Activated CD4-positive, alpha-beta T cell treated with anti-CD3 and anti-CD28 coated beads for 36 hours (primary cell): ENCODE data around the gene ZRANB1. TPM values are rescaled to one million over a fixed set of nuclear protein-coding genes. Genes with fewer than 3 reads are reported as not detected.

ENCODE experiments used
- ATAC-seq: fragments of 200-7000 bp; cut with Tn5 transposase; one replicate; pipeline ENCODE4 v1.10.0; 2021; ENCODE audit warnings: mild to moderate bottlenecking, moderate library complexity
- CTCF ChIA-PET: fragments of 350-600 bp; sonication (Branson Sonifier 250); formaldehyde crosslinking; loops from one replicate; lab custom pipeline; 2021; ENCODE audit warnings: antibody characterized with exemption; lab: Charles Lee
- POLR2A ChIA-PET: fragments of 350-600 bp; sonication (Branson Sonifier 250); formaldehyde crosslinking; loops from one replicate; lab custom pipeline; 2021; ENCODE audit warnings: antibody characterized with exemption, inconsistent platforms; lab: Charles Lee
- DNase-seq: peaks from one replicate; pipeline ENCODE4 v3.0.0-alpha.2; 2020
- H3K27ac Mint-ChIP-seq: one replicate; pipeline ENCODE4 v1.8.0; 2021; ENCODE audit warnings: mixed read lengths
- H3K27me3 Mint-ChIP-seq: one replicate; pipeline ENCODE4 v1.8.0; 2021; ENCODE audit warnings: mixed read lengths
- H3K36me3 Mint-ChIP-seq: one replicate; pipeline ENCODE4 v1.8.0; 2021; ENCODE audit warnings: low read depth, mixed read lengths
- H3K4me1 Mint-ChIP-seq: one replicate; pipeline ENCODE4 v1.8.0; 2021; ENCODE audit warnings: mixed read lengths
- H3K4me3 Mint-ChIP-seq: one replicate; pipeline ENCODE4 v1.8.0; 2021; ENCODE audit warnings: mild to moderate bottlenecking, moderate library complexity, mixed read lengths
- H3K9me3 Mint-ChIP-seq: one replicate; pipeline ENCODE4 v1.8.0; 2021; ENCODE audit warnings: low read depth, mixed read lengths
- intact Hi-C, 2 experiments: fragments of 100-400 bp; cut with DNase I in 1 of 2; cut with micrococcal nuclease in 1 of 2; formaldehyde crosslinking; loops; one replicate each; pipeline versions ENCODE4 v1.14.2 to v1.15.1; 2022 to 2024; cut with DNase I, micrococcal nuclease
- total RNA-seq, 2 experiments: library from RNA; stranded (reverse); gene quantifications; one replicate each; pipeline ENCODE4 v1.2.3, GENCODE V29; 2021

Gene ZRANB1
- total RNA-seq, 2 experiments from 2014 or later: 8.4 to 10.4 TPM

- CTCF ChIA-PET: interaction anchor here (0.5 to 0.7 kb wide), 3 partner anchors 8 to 481 kb away, joined by 3 to 4 read pairs (median 4); no protein-coding TSS in a partner anchor
- H3K4me3 Mint-ChIP-seq: no peak overlapping the region
- H3K9me3 Mint-ChIP-seq: no peaks in the 10 kb centered on the region
- no peak for ATAC-seq
- DNase-seq: no peak
- intact Hi-C loops: no loop called here
- H3K27ac Mint-ChIP-seq: no peak overlapping the region
- no peaks in the 10 kb centered on the region for H3K27me3 Mint-ChIP-seq
- POLR2A ChIA-PET: no interaction called here
- no peaks in the 10 kb centered on the region for H3K4me1 Mint-ChIP-seq
- no peaks in the 10 kb centered on the region for H3K36me3 Mint-ChIP-seq
Measured at GRCh38 chr10:125008689-125009638, 67.0 kb downstream of the ZRANB1 start.

- H3K4me3 Mint-ChIP-seq: no peak overlapping the region
- CTCF ChIA-PET: interaction anchor here (0.6 kb wide), 1 partner anchor 10 kb away, joined by 3 read pairs; no protein-coding TSS in a partner anchor
- H3K27me3 Mint-ChIP-seq: no peaks in the 10 kb centered on the region
- no peak overlapping the region for H3K27ac Mint-ChIP-seq
- no peaks in the 10 kb centered on the region for H3K9me3 Mint-ChIP-seq
- DNase-seq (no peak), ATAC-seq (no peak)
- no peaks in the 10 kb centered on the region for H3K36me3 Mint-ChIP-seq
- intact Hi-C loops: no loop called here
- no peaks in the 10 kb centered on the region for H3K4me1 Mint-ChIP-seq
- POLR2A ChIA-PET: no interaction called here
Measured at GRCh38 chr10:125009661-125010161, 67.8 kb downstream of the ZRANB1 start.

GRCh38 chr10:125010362-125010761 is 68.4 kb downstream of the ZRANB1 start:
- Mint-ChIP-seq H3K4me3 (no peak overlapping the region), H3K36me3 (no peaks in the 10 kb centered on the region), H3K27ac (no peak overlapping the region), H3K9me3 (no peaks in the 10 kb centered on the region), H3K4me1 (no peaks in the 10 kb centered on the region), H3K27me3 (no peaks in the 10 kb centered on the region)
- intact Hi-C loops: no loop called here
- ChIA-PET POLR2A (no interaction called here), CTCF (no interaction called here)
- no peak for ATAC-seq
- no peak for DNase-seq

- no peak overlapping the region for H3K4me3 Mint-ChIP-seq
- CTCF ChIA-PET: no interaction called here
- ATAC-seq: no peak
- no peak overlapping the region for H3K27ac Mint-ChIP-seq
- no peaks in the 10 kb centered on the region for H3K9me3 Mint-ChIP-seq
- H3K27me3 Mint-ChIP-seq: peaks cover 2% of the 10 kb centered on the region
- no peaks in the 10 kb centered on the region for H3K4me1 Mint-ChIP-seq
- H3K36me3 Mint-ChIP-seq: no peaks in the 10 kb centered on the region
- no peak for DNase-seq
- POLR2A ChIA-PET: no interaction called here
- intact Hi-C loops: no loop called here
Measured at GRCh38 chr10:125011171-125011925, 69.4 kb downstream of the ZRANB1 start.

GRCh38 chr10:125011926-125012705 is 70.2 kb downstream of the ZRANB1 start:
- no peak overlapping the region for H3K4me3 Mint-ChIP-seq
- H3K4me1 Mint-ChIP-seq: no peaks in the 10 kb centered on the region
- no peaks in the 10 kb centered on the region for H3K36me3 Mint-ChIP-seq
- intact Hi-C loops: no loop called here
- ChIA-PET CTCF (no interaction called here), POLR2A (no interaction called here)
- no peak for DNase-seq
- no peaks in the 10 kb centered on the region for H3K9me3 Mint-ChIP-seq
- H3K27ac Mint-ChIP-seq: no peak overlapping the region
- H3K27me3 Mint-ChIP-seq: peaks cover 2% of the 10 kb centered on the region
- ATAC-seq: no peak

GRCh38 chr10:125012851-125013528 is 71.1 kb downstream of the ZRANB1 start:
- CTCF ChIA-PET: no interaction called here
- POLR2A ChIA-PET: no interaction called here
- H3K27ac Mint-ChIP-seq: no peak overlapping the region
- no peaks in the 10 kb centered on the region for H3K9me3 Mint-ChIP-seq
- ATAC-seq: no peak
- no peaks in the 10 kb centered on the region for H3K36me3 Mint-ChIP-seq
- H3K27me3 Mint-ChIP-seq: peaks cover 2% of the 10 kb centered on the region
- no peaks in the 10 kb centered on the region for H3K4me1 Mint-ChIP-seq
- H3K4me3 Mint-ChIP-seq: no peak overlapping the region
- intact Hi-C loops: no loop called here
- no peak for DNase-seq

- CTCF ChIA-PET: no interaction called here
- Mint-ChIP-seq H3K36me3 (no peaks in the 10 kb centered on the region), H3K4me1 (no peaks in the 10 kb centered on the region), H3K27ac (no peak overlapping the region), H3K9me3 (no peaks in the 10 kb centered on the region), H3K4me3 (no peak overlapping the region), H3K27me3 (peaks cover 2% of the 10 kb centered on the region)
- POLR2A ChIA-PET: no interaction called here
- ATAC-seq (no peak), DNase-seq (no peak)
- intact Hi-C loops: no loop called here
Measured at GRCh38 chr10:125013529-125013872, 71.6 kb downstream of the ZRANB1 start.

GRCh38 chr10:125014086-125014830 is 72.3 kb downstream of the ZRANB1 start:
- no peak for ATAC-seq
- H3K4me3 Mint-ChIP-seq: no peak overlapping the region
- POLR2A ChIA-PET: no interaction called here
- no peak for DNase-seq
- H3K9me3 Mint-ChIP-seq: no peaks in the 10 kb centered on the region
- no peak overlapping the region for H3K27ac Mint-ChIP-seq
- peaks cover 2% of the 10 kb centered on the region for H3K27me3 Mint-ChIP-seq
- CTCF ChIA-PET: no interaction called here
- no peaks in the 10 kb centered on the region for H3K36me3 Mint-ChIP-seq
- intact Hi-C loops: no loop called here
- H3K4me1 Mint-ChIP-seq: no peaks in the 10 kb centered on the region

- ATAC-seq (no peak), DNase-seq (no peak)
- Mint-ChIP-seq H3K27me3 (peaks cover 2% of the 10 kb centered on the region), H3K4me3 (no peak overlapping the region), H3K9me3 (no peaks in the 10 kb centered on the region), H3K4me1 (no peaks in the 10 kb centered on the region), H3K36me3 (no peaks in the 10 kb centered on the region), H3K27ac (no peak overlapping the region)
- POLR2A ChIA-PET: no interaction called here
- CTCF ChIA-PET: no interaction called here
- intact Hi-C loops: no loop called here
Measured at GRCh38 chr10:125014836-125015355, 73.0 kb downstream of the ZRANB1 start.

GRCh38 chr10:125015356-125015944 is 73.5 kb downstream of the ZRANB1 start:
- CTCF ChIA-PET: no interaction called here

More at GRCh38 chr10:125015356-125015944, 73.5 kb downstream of the ZRANB1 start:
- Mint-ChIP-seq H3K9me3 (no peaks in the 10 kb centered on the region), H3K36me3 (no peaks in the 10 kb centered on the region), H3K27me3 (peaks cover 2% of the 10 kb centered on the region), H3K27ac (no peak overlapping the region), H3K4me3 (no peak overlapping the region), H3K4me1 (no peaks in the 10 kb centered on the region)
- DNase-seq (no peak), ATAC-seq (no peak)
- intact Hi-C loops: no loop called here
- POLR2A ChIA-PET: no interaction called here
